Left renal pelvis (tissue), 4 donors: ENCODE results near the gene CD46. TPM values are rescaled to one million over a fixed set of nuclear protein-coding genes. Genes with fewer than 3 reads are reported as not detected.

Experiments
- DNase-seq, 4 donors: peaks; one replicate each; pipeline ENCODE4 v3.0.0-alpha.2; 2013; ENCODE audit warnings: low read depth in 4 of 4, low spot score in 3 of 4
- polyA plus RNA-seq, 4 donors: library from polyadenylated mRNA; unstranded; fragments of 120-200 nt; gene quantifications; one replicate each; pipeline ENCODE4 v1.2.1, GENCODE V29; 2013; ENCODE audit not compliant: insufficient read length in 4 of 4

Gene CD46
- polyA plus RNA-seq, 4 donors, result 122 to 401 (median 331) TPM

DNA sequence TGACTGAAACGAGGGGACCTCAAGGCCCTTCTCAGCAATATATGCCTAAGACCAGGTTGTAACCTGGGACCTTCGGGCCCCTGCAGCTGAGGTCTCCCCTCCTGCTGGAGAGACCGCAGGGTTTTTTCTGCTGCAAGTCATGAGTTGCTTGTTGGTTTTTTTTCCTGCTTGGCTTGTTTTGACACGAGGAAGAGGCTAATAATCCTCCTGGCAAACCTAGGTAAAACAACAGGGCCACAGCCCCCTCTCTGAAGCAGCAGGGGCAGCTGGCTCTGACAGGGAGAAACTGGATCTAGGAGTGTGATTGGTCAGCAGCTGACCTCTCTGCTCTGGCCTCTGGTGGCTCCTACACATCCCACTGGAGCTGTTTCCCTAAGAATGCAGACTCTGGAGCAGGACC is 90.0 kb downstream of the CD46 start:
- no peak for DNase-seq

DNA sequence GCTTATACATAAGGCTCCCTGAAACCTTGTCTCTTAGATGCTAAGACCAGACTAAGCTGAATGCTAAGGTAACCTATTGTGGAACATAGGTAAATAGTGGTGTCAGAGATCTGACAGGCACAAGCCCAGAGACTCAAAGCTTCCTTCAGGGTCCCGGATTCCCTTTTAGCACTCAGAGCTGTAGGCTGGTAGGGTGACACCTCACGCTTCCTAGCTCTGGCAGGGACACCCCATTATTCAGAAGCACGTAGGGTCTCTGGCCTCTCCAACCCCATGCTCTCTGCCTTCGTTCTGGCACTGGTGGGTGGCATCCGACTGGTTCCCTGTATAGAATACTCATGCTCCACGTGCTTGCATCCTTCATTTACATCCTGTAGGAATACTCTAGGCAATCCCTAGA is 90.7 kb downstream of the CD46 start:
- DNase-seq, result no peak

DNA sequence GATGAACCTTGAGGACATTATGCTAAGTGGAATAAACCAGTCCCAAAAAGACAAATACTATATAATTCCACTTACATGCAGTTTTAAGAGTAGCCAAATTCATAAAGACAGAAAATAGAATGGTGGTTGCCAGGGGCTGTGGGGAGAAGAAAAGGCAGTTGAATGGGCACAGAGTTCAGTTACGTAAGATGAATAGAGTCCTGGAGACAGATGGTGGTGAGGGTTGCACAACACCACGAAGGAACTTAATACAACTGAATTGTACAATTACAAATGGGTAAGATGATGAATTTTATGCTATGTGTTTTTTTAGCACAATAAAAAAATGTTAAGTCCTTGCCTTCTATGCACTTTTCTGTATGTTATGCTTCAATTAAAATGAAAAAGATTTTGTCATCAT is 92.5 kb downstream of the CD46 start:
- DNase-seq, result no peak

Other genes with a start within 250 kb of the CD46 start
- 1 to 10 TPM in 3 of 4 donors, under 1 TPM in 1; 0.81 to 2.1 (median 1.5) TPM for gene CR1L, start 106.9 kb upstream of the CD46 start, polyA plus RNA-seq
- gene CD34, start 159.1 kb downstream of the CD46 start, polyA plus RNA-seq, result 100 to 1,000 TPM in 2 of 4 donors, 10 to 100 TPM in 2; 83.0 to 171 (median 112) TPM